Pancreas (tissue), 10 donors: Measurements from ENCODE around the gene SNX30. TPM values are rescaled to one million over a fixed set of nuclear protein-coding genes. Genes with fewer than 3 reads are reported as not detected.

Experiments
- ATAC-seq, 4 donors: fragments of 200-7000 bp; cut with Tn5 transposase; one replicate each; pipeline versions ENCODE4 v1.8.0 to v1.9.1; 2020; ENCODE audit warnings: mild to moderate bottlenecking in 4 of 4, moderate library complexity in 4 of 4
- DNase-seq, 6 donors: peaks; one replicate each; pipeline ENCODE4 v3.0.0-alpha.2; 2020
- FAIRE-seq: peaks from 2 replicates; lab custom pipeline; 2012; peaks lifted over from hg19 to GRCh38; lab: Jason Lieb, UNC
- H3K27ac ChIP-seq, 4 donors: fragments of 200-600 bp; sonication (generic); 1 replicate in 3 of 4; 2 replicates in 1 of 4; pipeline versions ENCODE4 v1.5.0 to v1.8.0; 2020
- H3K27me3 ChIP-seq, 4 donors: fragments of 200-600 bp; one replicate each; pipeline ENCODE4 v1.8.0; 2021
- H3K36me3 ChIP-seq, 3 donors: fragments of 200-600 bp; sonication (generic) in 1 of 3; one replicate each; pipeline versions ENCODE4 v1.5.0 to v1.8.0; 2020 to 2021
- H3K4me1 ChIP-seq, 3 donors: fragments of 200-600 bp; one replicate each; pipeline ENCODE4 v1.8.0; 2021
- H3K4me3 ChIP-seq, 4 donors: fragments of 200-600 bp; sonication (generic) in 2 of 4; one replicate each; pipeline versions ENCODE4 v1.5.0 to v1.8.0; 2020 to 2021
- H3K9me3 ChIP-seq, 4 donors: fragments of 200-600 bp; one replicate each; pipeline ENCODE4 v1.8.0; 2021
- WGBS, 2 donors: extraction: QIAGEN DNeasy Blood & Tissue Kit; methylation state at CpG; one replicate each; pipeline ENCODE4 v1.1.7; 2013; 5-methylcytosine and 5-hydroxymethylcytosine counted together
- intact Hi-C, 3 donors: fragments of 100-400 bp; cut with DNase I; formaldehyde crosslinking; loops; one replicate each; pipeline versions ENCODE4 v1.11.1 to v1.14.2; 2022
- polyA plus RNA-seq, 2 donors: library from polyadenylated mRNA; stranded (reverse); fragments of 200-250 nt; gene quantifications; one replicate each; pipeline ENCODE4 v1.2.3, GENCODE V29; 2013
- total RNA-seq, 6 donors: library from RNA; stranded (reverse); fragmentation: NEBNext Ultra II Directional in 4 of 6; extraction: Animal tissue kit (Norgen Biotek cat#: 25700) in 4 of 6; gene quantifications; one replicate each; pipeline versions ENCODE4 v1.2.1 to v1.2.4, GENCODE V29; 2021 to 2023
- TF ChIP-seq, protein P1 (sequence below), 4 donors: fragments of 200-600 bp; sonication (generic) in 3 of 4; IDR thresholded peaks; one replicate each; pipeline versions ENCODE4 v1.5.0 to v1.8.0; 2021; ENCODE audit warnings: antibody characterized with exemption in 4 of 4
- donor health status: healthy with polysubstance abuse.
- donor health status: DM: no; HTN: no; CAD: no; lungs with moderate emphysema.
- donor health status: DM: no; HTN: no; CAD: no.
- donor health status: control.
- donor health status: control.
- donor health status: Bipolar disorder and iron deficiency.
- donor health status: DM: yes; HTN: yes; CAD: no.
- donor health status: DM: no; HTN: no; CAD: no.
- donor health status: DM: no; HTN: no; CAD: no.
- donor health status: DM: yes; HTN: yes; CAD: no.

SNX30 gene
- total and polyA plus RNA-seq, 8 donors: 2.1 to 8.2 (median 4.1) TPM

DNA sequence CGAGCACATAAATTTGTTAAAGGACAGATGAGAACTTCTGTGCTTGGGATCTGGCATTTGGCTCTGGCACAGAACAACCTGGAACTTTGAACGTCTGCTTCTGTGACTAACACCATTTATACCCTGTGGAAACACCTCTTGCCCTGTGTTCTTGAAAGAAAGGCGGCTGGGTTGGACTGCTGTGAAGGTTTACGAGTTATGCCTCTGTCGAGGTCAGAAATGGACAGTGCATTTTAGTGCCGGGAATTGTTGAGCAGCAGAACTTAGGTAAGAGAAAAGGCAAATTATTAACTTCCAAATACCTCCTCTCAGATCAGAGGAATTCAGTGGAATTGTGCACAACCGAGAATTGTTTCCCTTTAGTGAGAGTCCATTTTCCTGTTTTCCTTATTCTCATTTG is 18.6 kb upstream of the SNX30 start:
- TF ChIP-seq, protein P1, sequence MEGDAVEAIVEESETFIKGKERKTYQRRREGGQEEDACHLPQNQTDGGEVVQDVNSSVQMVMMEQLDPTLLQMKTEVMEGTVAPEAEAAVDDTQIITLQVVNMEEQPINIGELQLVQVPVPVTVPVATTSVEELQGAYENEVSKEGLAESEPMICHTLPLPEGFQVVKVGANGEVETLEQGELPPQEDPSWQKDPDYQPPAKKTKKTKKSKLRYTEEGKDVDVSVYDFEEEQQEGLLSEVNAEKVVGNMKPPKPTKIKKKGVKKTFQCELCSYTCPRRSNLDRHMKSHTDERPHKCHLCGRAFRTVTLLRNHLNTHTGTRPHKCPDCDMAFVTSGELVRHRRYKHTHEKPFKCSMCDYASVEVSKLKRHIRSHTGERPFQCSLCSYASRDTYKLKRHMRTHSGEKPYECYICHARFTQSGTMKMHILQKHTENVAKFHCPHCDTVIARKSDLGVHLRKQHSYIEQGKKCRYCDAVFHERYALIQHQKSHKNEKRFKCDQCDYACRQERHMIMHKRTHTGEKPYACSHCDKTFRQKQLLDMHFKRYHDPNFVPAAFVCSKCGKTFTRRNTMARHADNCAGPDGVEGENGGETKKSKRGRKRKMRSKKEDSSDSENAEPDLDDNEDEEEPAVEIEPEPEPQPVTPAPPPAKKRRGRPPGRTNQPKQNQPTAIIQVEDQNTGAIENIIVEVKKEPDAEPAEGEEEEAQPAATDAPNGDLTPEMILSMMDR (IDR thresholded peaks at IDR 0.05): no peak
- DNase-seq (peak in 1 of 6 donors; percentile 35), ATAC-seq (peak; percentile 25 to 87 (median 69)), FAIRE-seq (no peak)
- H3K27ac ChIP-seq: peak overlapping the region; percentile 26 to 74 (median 56)
- H3K36me3 ChIP-seq: no peaks in the 10 kb centered on the region
- no peak overlapping the region for H3K4me3 ChIP-seq
- H3K9me3 ChIP-seq: no peaks in the 10 kb centered on the region
- no peaks in the 10 kb centered on the region for H3K4me1 ChIP-seq
- no peaks in the 10 kb centered on the region for H3K27me3 ChIP-seq
- WGBS, 2 donors: 44 to 49% methylated on average over 7 of the region's 7 CpGs
- intact Hi-C loops: no loop called here

DNA sequence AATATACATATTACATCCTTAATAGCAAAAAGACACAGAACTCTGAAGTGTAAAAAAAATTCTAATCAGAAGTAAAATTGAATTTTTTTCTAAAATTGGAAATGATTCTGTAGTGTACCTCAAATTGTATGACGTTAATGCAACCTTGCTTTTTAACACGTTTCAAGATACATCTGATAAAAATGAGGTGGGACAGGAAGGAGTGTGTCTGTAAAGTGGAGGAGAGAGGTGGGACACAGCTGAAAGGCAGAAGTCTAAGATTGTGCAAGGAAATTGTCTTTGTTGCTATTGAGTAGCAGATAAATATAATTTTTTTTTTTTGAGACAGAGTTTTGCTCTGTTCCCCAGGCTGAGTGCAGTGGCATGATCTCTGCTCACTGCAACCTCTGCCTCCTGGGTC is 15.7 kb upstream of the SNX30 start:
- intact Hi-C loops: no loop called here
- ATAC-seq: no peak
- DNase-seq: no peak
- no peak for FAIRE-seq
- no peaks in the 10 kb centered on the region for H3K36me3 ChIP-seq
- no peak overlapping the region for H3K27ac ChIP-seq
- no peaks in the 10 kb centered on the region for H3K27me3 ChIP-seq
- H3K4me1 ChIP-seq: no peaks in the 10 kb centered on the region
- TF ChIP-seq, protein P1 (IDR thresholded peaks at IDR 0.05): no peak
- WGBS, 2 donors: 66 to 71% methylated on average over 2 of the region's 2 CpGs
- H3K9me3 ChIP-seq: no peaks in the 10 kb centered on the region
- H3K4me3 ChIP-seq: no peak overlapping the region

DNA sequence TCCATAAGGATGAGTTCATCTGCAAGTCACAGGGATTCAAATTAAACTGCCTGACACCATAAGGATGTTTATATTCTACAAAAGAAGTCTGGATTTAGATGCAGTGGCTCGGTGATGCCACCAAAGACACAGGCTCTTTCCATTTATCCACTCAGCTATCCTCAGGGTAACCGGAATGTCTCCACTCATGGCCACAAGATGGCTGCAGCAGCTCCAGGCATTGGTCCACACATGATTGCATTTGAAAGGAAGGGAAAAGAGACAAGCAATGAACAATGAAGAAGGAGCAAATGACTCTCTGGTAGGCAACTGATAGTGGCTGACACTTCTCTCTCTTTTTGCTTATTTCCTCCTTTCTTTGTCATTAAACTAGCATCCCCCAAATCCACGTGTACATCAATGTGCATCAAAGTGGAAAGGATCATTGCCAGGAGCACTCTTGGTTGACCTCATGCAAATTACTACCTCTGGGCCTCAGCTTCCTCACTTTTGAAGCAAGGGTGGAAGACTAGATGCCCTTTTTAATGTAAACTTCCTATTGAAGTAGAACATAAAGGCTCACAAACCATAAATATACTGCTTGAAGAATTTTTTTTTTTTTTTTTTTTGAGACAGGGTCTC is 7.2 kb upstream of the SNX30 start:
- no peaks in the 10 kb centered on the region for H3K9me3 ChIP-seq
- FAIRE-seq (no peak), DNase-seq (no peak), ATAC-seq (no peak)
- TF ChIP-seq, protein P1 (IDR thresholded peaks at IDR 0.05): no peak
- no peak overlapping the region for H3K27ac ChIP-seq
- H3K4me1 ChIP-seq: no peaks in the 10 kb centered on the region
- H3K4me3 ChIP-seq: no peak overlapping the region
- H3K36me3 ChIP-seq: no peaks in the 10 kb centered on the region
- intact Hi-C loops: no loop called here
- no peaks in the 10 kb centered on the region for H3K27me3 ChIP-seq
- 79 to 86% methylated on average over 3 of the region's 3 CpGs for WGBS, 2 donors

DNA sequence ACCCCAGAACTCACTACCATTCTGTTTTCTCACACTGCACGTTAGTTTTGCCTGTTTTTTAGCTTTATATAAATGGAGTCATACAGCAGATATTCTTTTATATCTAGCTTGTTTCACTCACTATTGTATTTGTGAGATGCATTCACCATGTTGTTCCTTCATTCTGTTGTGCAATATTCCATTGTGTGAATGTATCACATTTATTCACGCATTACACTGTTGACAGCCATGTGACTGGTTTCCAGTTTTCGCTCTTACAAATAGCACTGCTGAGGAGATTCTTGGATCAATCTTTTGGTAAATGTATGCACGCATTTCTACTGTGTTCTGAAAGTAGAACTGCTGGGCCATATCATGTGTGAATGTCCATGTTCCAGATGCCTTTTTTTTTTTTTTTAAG is 6.4 kb upstream of the SNX30 start:
- Histone ChIP-seq H3K27me3 (no peaks in the 10 kb centered on the region), H3K9me3 (no peaks in the 10 kb centered on the region), H3K4me1 (no peaks in the 10 kb centered on the region), H3K27ac (no peak overlapping the region), H3K4me3 (no peak overlapping the region), H3K36me3 (no peaks in the 10 kb centered on the region)
- ATAC-seq (no peak), DNase-seq (no peak), FAIRE-seq (no peak)
- 78 to 79% methylated on average over 4 of the region's 4 CpGs for WGBS, 2 donors
- intact Hi-C loops: no loop called here
- TF ChIP-seq, protein P1 (IDR thresholded peaks at IDR 0.05): no peak

DNA sequence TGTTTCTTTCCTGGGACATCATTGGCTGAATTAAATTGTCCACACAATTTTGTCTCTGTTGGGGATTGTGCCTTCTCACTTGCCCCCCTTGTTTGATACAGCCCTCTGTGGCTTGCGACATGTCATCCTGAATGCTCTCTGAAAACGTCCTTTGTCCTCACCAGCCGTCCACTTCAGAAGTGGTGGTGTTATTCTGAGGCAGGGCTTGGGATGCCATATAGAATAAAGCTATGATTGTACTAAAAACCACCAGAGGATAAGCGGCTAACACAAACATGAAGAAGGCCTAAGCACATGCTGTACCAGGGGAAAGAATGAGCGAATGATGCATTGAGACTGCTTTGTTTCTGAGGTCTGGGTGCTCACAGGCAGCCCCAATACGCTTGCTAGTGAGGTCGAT is 3.5 kb upstream of the SNX30 start:
- ATAC-seq (no peak), DNase-seq (no peak), FAIRE-seq (no peak)
- no peaks in the 10 kb centered on the region for H3K27me3 ChIP-seq
- peaks cover 0 to 12% (median 5%) of the 10 kb centered on the region in 3 donors for H3K4me1 ChIP-seq
- 80 to 81% methylated on average over 7 of the region's 7 CpGs for WGBS, 2 donors
- intact Hi-C loops: no loop called here
- H3K4me3 ChIP-seq: no peak overlapping the region
- TF ChIP-seq, protein P1 (IDR thresholded peaks at IDR 0.05): no peak
- no peaks in the 10 kb centered on the region for H3K36me3 ChIP-seq
- no peak overlapping the region for H3K27ac ChIP-seq
- H3K9me3 ChIP-seq: no peaks in the 10 kb centered on the region
